Calu3 (cell line): ENCODE measurements around the gene STK16. TPM values are rescaled to one million over a fixed set of nuclear protein-coding genes. Genes with fewer than 3 reads are reported as not detected.
A peak's percentile ranks its signal among the peaks of the same experiment; 100 is the strongest.

Source experiments
- BruUV-seq: library from RNA; stranded (reverse); fragments of 400-500 nt; replicated peaks from 2 replicates; lab custom pipeline; 2021; lab: Mats Ljungman, UMichigan
- CTCF ChIA-PET: fragments of 300-600 bp; sonication (Branson Sonifier 250); formaldehyde crosslinking; loops from one replicate; lab custom pipeline; 2022; ENCODE audit warnings: antibody characterized with exemption; lab: Charles Lee
- DNase-seq: peaks from one replicate; pipeline ENCODE4 v3.0.0; 2022
- H3K27ac Mint-ChIP-seq: one replicate; pipeline ENCODE4 v1.8.0; 2022; ENCODE audit warnings: mixed read lengths; ENCODE audit not compliant: unreplicated experiment
- H3K27me3 Mint-ChIP-seq: one replicate; pipeline ENCODE4 v1.8.0; 2022; ENCODE audit warnings: mixed read lengths; ENCODE audit not compliant: unreplicated experiment
- H3K36me3 Mint-ChIP-seq: one replicate; pipeline ENCODE4 v1.8.0; 2022; ENCODE audit warnings: mild to moderate bottlenecking, moderate library complexity, mixed read lengths; ENCODE audit not compliant: insufficient read depth, unreplicated experiment
- H3K4me1 Mint-ChIP-seq: one replicate; pipeline ENCODE4 v1.8.0; 2022; ENCODE audit warnings: mild to moderate bottlenecking, low read depth, mixed read lengths; ENCODE audit not compliant: unreplicated experiment
- H3K4me3 Mint-ChIP-seq: one replicate; pipeline ENCODE4 v1.8.0; 2022; ENCODE audit warnings: mild to moderate bottlenecking, low read depth, moderate library complexity, mixed read lengths; ENCODE audit not compliant: unreplicated experiment
- H3K9me3 Mint-ChIP-seq: one replicate; pipeline ENCODE4 v1.8.0; 2022; ENCODE audit warnings: low read depth, mixed read lengths; ENCODE audit not compliant: unreplicated experiment
- intact Hi-C: fragments of 100-400 bp; cut with micrococcal nuclease; formaldehyde crosslinking; loops from one replicate; pipeline ENCODE4 v1.10.0; 2022; ENCODE audit not compliant: unreplicated experiment
- total RNA-seq: library from RNA; stranded (reverse); gene quantifications from 2 replicates; pipeline ENCODE4 v1.2.3, GENCODE V29; 2022
- TF ChIP-seq, protein P1 (sequence below): fragments of 200-600 bp; IDR thresholded peaks from one replicate; pipeline ENCODE4 v1.8.0; 2022; ENCODE audit warnings: antibody characterized with exemption; ENCODE audit not compliant: unreplicated experiment

The STK16 gene
- total RNA-seq, 1 experiment from 2014 or later: 26.7 TPM

DNA sequence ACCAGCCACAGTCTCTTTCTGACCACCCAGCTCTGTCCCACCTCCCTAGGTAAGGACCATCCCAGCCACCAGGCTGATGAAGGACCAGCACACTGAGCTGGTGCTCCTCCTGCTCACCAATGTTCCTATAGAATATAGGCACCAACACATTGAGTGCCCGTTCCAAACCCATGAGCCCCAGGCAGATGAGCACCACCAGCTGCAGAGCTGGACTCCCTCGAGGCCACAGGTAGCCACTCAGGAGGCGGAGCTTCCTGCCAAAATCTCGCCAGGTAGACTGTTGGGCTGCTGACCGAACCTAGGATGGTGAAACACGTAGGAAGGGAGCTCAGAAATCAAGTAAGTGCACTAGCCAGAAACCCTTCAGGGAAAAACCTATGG, 28.8 kb upstream of the STK16 start:
- TF ChIP-seq, protein P1, sequence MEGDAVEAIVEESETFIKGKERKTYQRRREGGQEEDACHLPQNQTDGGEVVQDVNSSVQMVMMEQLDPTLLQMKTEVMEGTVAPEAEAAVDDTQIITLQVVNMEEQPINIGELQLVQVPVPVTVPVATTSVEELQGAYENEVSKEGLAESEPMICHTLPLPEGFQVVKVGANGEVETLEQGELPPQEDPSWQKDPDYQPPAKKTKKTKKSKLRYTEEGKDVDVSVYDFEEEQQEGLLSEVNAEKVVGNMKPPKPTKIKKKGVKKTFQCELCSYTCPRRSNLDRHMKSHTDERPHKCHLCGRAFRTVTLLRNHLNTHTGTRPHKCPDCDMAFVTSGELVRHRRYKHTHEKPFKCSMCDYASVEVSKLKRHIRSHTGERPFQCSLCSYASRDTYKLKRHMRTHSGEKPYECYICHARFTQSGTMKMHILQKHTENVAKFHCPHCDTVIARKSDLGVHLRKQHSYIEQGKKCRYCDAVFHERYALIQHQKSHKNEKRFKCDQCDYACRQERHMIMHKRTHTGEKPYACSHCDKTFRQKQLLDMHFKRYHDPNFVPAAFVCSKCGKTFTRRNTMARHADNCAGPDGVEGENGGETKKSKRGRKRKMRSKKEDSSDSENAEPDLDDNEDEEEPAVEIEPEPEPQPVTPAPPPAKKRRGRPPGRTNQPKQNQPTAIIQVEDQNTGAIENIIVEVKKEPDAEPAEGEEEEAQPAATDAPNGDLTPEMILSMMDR: no peak
- DNase-seq: no peak
- Mint-ChIP-seq H3K4me1 (peaks cover 18% of the 10 kb centered on the region), H3K9me3 (no peaks in the 10 kb centered on the region), H3K4me3 (peak overlapping the region; percentile 28), H3K27me3 (no peaks in the 10 kb centered on the region), H3K27ac (no peak overlapping the region), H3K36me3 (peaks cover 38% of the 10 kb centered on the region)
- intact Hi-C loops: loop anchor here (5.0 to 10.0 kb wide), 2 partner anchors 52 to 61 kb away; partner anchors contain the start of genes DNAJB2 and NHEJ1
- BruUV-seq: no TSS peak
- CTCF ChIA-PET: interaction anchor here (2.6 kb wide), 1 partner anchor 37 kb away, joined by 10 read pairs; the partner anchor contains the start of genes TUBA4A and TUBA4B

DNA sequence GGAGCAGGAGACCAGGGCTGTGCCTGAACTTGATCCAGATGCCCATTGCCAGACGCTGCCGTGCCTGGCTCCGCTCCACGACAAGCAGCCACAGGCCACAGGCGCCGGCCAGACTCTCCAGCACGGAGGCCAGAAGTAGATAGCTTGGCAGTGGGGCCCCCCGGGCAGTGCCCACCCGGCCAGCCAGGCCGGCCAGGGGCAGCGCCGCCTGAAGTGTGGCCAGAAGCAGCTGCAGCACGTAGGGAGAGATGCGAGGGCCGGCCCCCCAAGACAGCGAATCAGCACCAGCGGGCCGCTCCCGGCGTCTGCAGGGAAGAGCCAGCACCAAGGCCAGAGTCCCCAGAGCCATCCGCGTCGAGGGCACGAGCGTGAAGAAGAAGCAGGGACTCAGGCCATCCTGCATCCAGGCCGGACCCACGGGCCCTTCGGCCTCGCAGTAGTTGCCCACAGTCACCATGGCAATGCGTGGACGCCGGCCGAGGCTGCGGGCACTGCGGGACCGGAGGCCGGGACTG, 27.0 kb upstream of the STK16 start:
- Mint-ChIP-seq H3K9me3 (no peaks in the 10 kb centered on the region), H3K4me3 (peak overlapping the region; percentile 74), H3K4me1 (peaks cover 18% of the 10 kb centered on the region), H3K36me3 (peaks cover 49% of the 10 kb centered on the region), H3K27me3 (no peaks in the 10 kb centered on the region), H3K27ac (peak overlapping the region; percentile 75)
- TF ChIP-seq, protein P1: no peak
- peak; percentile 51 for DNase-seq
- BruUV-seq: no TSS peak
- CTCF ChIA-PET: interaction anchor here (0.7 to 2.6 kb wide), 6 partner anchors 10 to 77 kb away, joined by 3 to 10 read pairs (median 4); partner anchors contain the start of genes TUBA4A and TUBA4B
- intact Hi-C loops: loop anchor here (5.0 to 10.0 kb wide), 2 partner anchors 53 to 59 kb away; partner anchors contain the start of genes DNAJB2 and NHEJ1

DNA sequence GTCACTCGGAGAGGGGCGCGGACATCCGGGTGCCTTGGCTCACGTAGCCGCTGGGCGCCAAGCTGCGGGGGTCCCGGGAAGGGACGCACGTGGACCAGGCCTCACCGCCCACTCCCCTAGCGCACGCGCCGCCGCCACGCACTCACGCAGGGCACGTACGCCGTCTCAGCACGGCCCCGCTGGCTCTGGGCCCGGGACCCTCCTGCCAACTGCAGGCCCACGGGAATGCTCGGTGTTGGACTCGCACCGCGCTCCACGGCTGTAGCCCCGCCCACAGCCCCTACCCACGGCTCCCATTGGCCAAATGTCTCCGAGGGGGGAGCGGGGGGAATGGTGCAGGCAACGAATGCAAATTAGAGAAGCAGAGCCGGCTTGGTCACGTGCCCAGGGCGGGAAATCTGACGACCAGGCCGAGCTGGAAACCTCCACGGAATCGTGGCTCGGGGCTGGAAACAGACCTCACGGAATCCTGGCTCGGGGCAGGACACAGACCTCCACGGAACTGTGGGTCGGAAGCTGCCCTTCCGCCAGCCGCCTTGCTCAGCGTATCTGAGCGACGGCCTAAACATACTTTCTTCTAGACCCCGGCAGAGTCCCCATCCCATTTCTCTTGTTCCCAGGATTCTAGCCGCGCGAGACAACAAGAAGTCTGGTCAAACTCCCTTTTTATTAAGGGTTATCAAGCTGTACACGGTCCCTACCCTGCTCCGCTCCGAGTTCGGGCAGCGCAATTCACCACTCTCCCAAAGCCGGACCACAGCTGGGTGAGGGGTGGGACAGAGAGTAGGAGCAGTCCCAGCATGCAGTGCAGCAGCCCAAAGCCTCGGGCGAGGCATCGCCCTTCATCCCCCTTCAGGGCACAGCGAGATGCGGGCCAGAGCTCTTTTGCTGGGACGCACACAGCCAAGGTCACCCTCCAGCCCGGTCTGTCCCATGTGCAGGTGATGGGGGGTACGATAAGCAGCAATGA, 26.3 kb upstream of the STK16 start, which contains the start of gene ABCB6:
ABCB6 (minus strand) TSS at position 227 of the 970 bp plus-strand sequence. CDS start 285 bp downstream, outside the sequence.
- peak within 1 kb of the TSS; percentile 74 for H3K4me3 Mint-ChIP-seq
- CTCF ChIA-PET: interaction anchor here (1.3 to 2.6 kb wide), 2 partner anchors 10 to 35 kb away, joined by 3 to 10 read pairs; partner anchors contain the start of genes TUBA4A and TUBA4B
- H3K4me1 Mint-ChIP-seq: peaks cover 18% of the 10 kb centered on the region
- H3K27ac Mint-ChIP-seq: peak within 1 kb of the TSS; percentile 75
- H3K36me3 Mint-ChIP-seq: peaks cover 55% of the 10 kb centered on the region
- TF ChIP-seq, protein P1: no peak
- intact Hi-C loops: loop anchor here (5.0 to 10.0 kb wide), 2 partner anchors 54 to 58 kb away; partner anchors contain the start of genes DNAJB2 and NHEJ1
- no TSS peak for BruUV-seq
- DNase-seq: peak; percentile 79
- H3K27me3 Mint-ChIP-seq: no peaks in the 10 kb centered on the region
- H3K9me3 Mint-ChIP-seq: no peaks in the 10 kb centered on the region

DNA sequence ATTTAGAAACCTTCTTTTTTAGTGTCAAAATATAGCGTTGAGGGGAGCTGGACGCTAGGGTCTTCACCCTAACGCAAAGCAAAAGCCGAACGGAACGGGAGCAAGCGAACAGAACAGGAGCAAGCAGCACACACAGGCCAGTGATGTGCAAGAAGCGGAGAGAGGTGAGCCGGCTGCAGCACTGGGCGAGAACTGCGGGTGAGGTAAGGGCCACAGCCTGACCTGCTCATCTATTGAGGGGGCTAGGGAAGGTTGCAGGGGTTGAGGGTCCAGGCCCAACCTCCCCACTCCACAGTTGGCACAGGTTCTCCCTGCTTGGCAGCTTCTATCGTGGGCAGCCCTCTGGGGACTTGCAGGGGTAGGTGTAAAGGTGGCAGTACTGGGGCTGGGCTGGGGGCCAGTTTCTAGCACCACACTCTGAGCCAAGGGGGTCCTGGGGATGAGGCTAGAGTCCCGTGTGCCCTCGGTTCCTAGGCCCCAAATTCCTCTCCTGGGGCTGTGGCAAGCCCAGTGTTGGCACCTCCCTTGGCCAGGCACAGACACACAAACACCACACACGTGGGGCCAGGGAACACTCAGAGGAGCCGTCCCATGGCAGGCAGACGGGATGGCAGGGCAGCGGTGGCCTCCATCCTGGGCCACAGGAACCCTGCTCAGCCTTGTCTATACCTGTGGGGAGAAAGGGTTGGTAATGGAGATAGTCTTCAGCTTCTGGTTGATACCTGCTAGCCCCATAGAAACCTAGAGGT, 25.3 kb upstream of the STK16 start:
- Mint-ChIP-seq H3K4me3 (no peak overlapping the region), H3K27ac (no peak overlapping the region), H3K4me1 (peaks cover 18% of the 10 kb centered on the region), H3K36me3 (peaks cover 61% of the 10 kb centered on the region), H3K9me3 (no peaks in the 10 kb centered on the region), H3K27me3 (no peaks in the 10 kb centered on the region)
- TF ChIP-seq, protein P1: no peak
- BruUV-seq: no TSS peak
- intact Hi-C loops: loop anchor here (5.0 to 10.0 kb wide), 2 partner anchors 55 to 57 kb away; partner anchors contain the start of genes DNAJB2 and NHEJ1
- CTCF ChIA-PET: no interaction called here
- no peak for DNase-seq
